Panc1 (cell line): ENCODE data around the gene CCDC60. TPM values are rescaled to one million over a fixed set of nuclear protein-coding genes. Genes with fewer than 3 reads are reported as not detected.

Experiments used
- ATAC-seq: fragments of 200-7000 bp; cut with Tn5 transposase; 2 replicates; pipeline ENCODE4 v1.9.1; 2020; ENCODE audit warnings: mild to moderate bottlenecking, moderate library complexity
- BruUV-seq: library from RNA; stranded (reverse); fragments of 400-500 nt; replicated peaks from 2 replicates; lab custom pipeline; 2021; lab: Mats Ljungman, UMichigan
- CTCF ChIA-PET: fragments of 300-600 bp; sonication (Branson Sonifier 250); formaldehyde crosslinking; loops from one replicate; lab custom pipeline; 2022; ENCODE audit warnings: antibody characterized with exemption; lab: Charles Lee
- POLR2A ChIA-PET: fragments of 300-600 bp; sonication (Branson Sonifier 250); formaldehyde crosslinking; loops from one replicate; lab custom pipeline; 2022; ENCODE audit warnings: antibody characterized with exemption; lab: Charles Lee
- DNase-seq: peaks from one replicate; pipeline ENCODE4 v3.0.0-alpha.2; 2010; ENCODE audit warnings: low read depth, low spot score
- H3K27ac ChIP-seq: 2 replicates; pipeline ENCODE4 v1.5.1; 2011; ENCODE audit warnings: mild to moderate bottlenecking, low read length, inconsistent platforms
- H3K27me3 ChIP-seq: fragments of 200-500 bp; sonication (Bioruptor generic); 2 replicates; pipeline ENCODE4 v1.6.0; 2014; ENCODE audit warnings: low read length, inconsistent platforms; ENCODE audit not compliant: control insufficient read depth, insufficient read depth
- H3K36me3 ChIP-seq: fragments of 200-500 bp; sonication (Bioruptor generic); 2 replicates; pipeline ENCODE4 v1.5.1; 2014; ENCODE audit warnings: inconsistent platforms, mild to moderate bottlenecking, low read length, moderate library complexity; ENCODE audit not compliant: control insufficient read depth, insufficient read depth
- H3K4me1 ChIP-seq: 2 replicates; pipeline ENCODE4 v1.5.1; 2011; ENCODE audit warnings: inconsistent platforms, mild to moderate bottlenecking, low read length, moderate library complexity; ENCODE audit not compliant: control insufficient read depth, insufficient read depth
- H3K4me3 ChIP-seq, 2 experiments: 2 replicates each; pipeline ENCODE4 v1.5.1; 2011 to 2012; ENCODE audit warnings: low read depth in 2 of 2, low read length in 2 of 2, mild to moderate bottlenecking in 2 of 2, inconsistent platforms in 1 of 2, moderate library complexity in 1 of 2
- H3K9me3 ChIP-seq: fragments of 200-500 bp; sonication (Bioruptor generic); 2 replicates; pipeline ENCODE4 v1.5.1; 2014; ENCODE audit warnings: low read depth, mild to moderate bottlenecking, inconsistent platforms, low read length, moderate library complexity; ENCODE audit not compliant: control insufficient read depth, insufficient read depth
- POLR2AphosphoS5 ChIP-seq: IDR thresholded peaks from 2 replicates; pipeline ENCODE4 v1.6.1; 2012; ENCODE audit warnings: mild to moderate bottlenecking, low read depth, low read length, moderate library complexity
- REST ChIP-seq, 2 experiments: IDR thresholded peaks; 2 replicates each; pipeline ENCODE4 v1.6.1; 2011 to 2012; ENCODE audit warnings: low read depth in 2 of 2, control low read depth in 1 of 2, low read length in 1 of 2, mild to moderate bottlenecking in 1 of 2, moderate library complexity in 1 of 2; ENCODE audit not compliant: insufficient read depth in 1 of 2
- SIN3A ChIP-seq: IDR thresholded peaks from 2 replicates; pipeline ENCODE4 v1.6.1; 2012; ENCODE audit warnings: low read depth, mild to moderate bottlenecking, low read length, moderate library complexity, borderline replicate concordance; ENCODE audit not compliant: insufficient read depth
- TCF7L2 ChIP-seq: IDR thresholded peaks from 2 replicates; pipeline ENCODE4 v1.6.1; 2011; ENCODE audit warnings: mild to moderate bottlenecking, low read depth, low read length, inconsistent platforms
- in situ Hi-C: cut with HindIII; loops from 2 replicates; pipeline ENCODE4 v1.10.0; 2016; ENCODE audit warnings: low sequenced_read_pairs, low pct_unique_long_range_greater_than_20kb
- intact Hi-C: fragments of 100-400 bp; cut with micrococcal nuclease; formaldehyde crosslinking; loops from one replicate; pipeline ENCODE4 v1.10.0; 2022; ENCODE audit not compliant: unreplicated experiment
- total RNA-seq: library from RNA; stranded (reverse); gene quantifications from one replicate; pipeline ENCODE4 v1.2.1, GENCODE V29; 2021; ENCODE audit not compliant: unreplicated experiment
- TF ChIP-seq, protein P1 (sequence below): fragments of 450-650 bp; IDR thresholded peaks from 2 replicates; pipeline ENCODE4 v1.5.1; 2017; ENCODE audit warnings: mild to moderate bottlenecking

The CCDC60 gene
- total RNA-seq, 1 experiment from 2014 or later: not detected

DNA sequence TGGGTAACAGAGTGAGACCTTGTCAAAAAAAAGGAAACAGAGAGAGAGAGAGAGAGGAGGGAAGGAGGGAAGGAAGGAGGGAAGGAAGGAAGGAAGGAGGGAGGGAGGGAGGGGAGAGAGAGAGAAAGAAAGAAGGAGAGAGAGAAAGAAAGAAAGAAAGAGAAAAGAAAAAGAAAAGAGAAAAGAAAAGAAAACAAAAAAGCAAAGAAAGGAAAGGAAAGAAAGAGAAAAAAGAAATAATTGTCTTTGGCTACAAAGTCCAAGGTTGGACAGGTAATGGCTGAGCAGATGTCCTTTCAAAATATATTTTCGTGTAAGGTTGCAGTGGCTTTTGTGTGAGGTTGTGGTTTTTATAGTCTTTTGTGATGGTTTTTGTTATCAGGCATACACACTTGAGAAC, 21.6 kb upstream of the CCDC60 start:
- POLR2A ChIA-PET: no interaction called here
- in situ Hi-C loops (no loop called here), intact Hi-C loops (no loop called here)
- H3K4me3 ChIP-seq: no peak overlapping the region
- DNase-seq (no peak), ATAC-seq (no peak)
- TF ChIP-seq SIN3A (no peak), TCF7L2 (no peak), REST (IDR thresholded peaks at IDR 0.05; ENCODE audit: insufficient read depth in 1 of 2, low read depth in 2 of 2, low read length in 1 of 2) (no peak), POLR2AphosphoS5 (no peak)
- TF ChIP-seq, protein P1, sequence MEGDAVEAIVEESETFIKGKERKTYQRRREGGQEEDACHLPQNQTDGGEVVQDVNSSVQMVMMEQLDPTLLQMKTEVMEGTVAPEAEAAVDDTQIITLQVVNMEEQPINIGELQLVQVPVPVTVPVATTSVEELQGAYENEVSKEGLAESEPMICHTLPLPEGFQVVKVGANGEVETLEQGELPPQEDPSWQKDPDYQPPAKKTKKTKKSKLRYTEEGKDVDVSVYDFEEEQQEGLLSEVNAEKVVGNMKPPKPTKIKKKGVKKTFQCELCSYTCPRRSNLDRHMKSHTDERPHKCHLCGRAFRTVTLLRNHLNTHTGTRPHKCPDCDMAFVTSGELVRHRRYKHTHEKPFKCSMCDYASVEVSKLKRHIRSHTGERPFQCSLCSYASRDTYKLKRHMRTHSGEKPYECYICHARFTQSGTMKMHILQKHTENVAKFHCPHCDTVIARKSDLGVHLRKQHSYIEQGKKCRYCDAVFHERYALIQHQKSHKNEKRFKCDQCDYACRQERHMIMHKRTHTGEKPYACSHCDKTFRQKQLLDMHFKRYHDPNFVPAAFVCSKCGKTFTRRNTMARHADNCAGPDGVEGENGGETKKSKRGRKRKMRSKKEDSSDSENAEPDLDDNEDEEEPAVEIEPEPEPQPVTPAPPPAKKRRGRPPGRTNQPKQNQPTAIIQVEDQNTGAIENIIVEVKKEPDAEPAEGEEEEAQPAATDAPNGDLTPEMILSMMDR: no peak
- H3K27me3 ChIP-seq: no peaks in the 10 kb centered on the region; the same call in 1 of the 2 replicates
- CTCF ChIA-PET: no interaction called here
- no peak overlapping the region for H3K27ac ChIP-seq
- no peaks in the 10 kb centered on the region for H3K4me1 ChIP-seq
- BruUV-seq: no TSS peak
- H3K36me3 ChIP-seq: no peaks in the 10 kb centered on the region
- H3K9me3 ChIP-seq: no peaks in the 10 kb centered on the region

DNA sequence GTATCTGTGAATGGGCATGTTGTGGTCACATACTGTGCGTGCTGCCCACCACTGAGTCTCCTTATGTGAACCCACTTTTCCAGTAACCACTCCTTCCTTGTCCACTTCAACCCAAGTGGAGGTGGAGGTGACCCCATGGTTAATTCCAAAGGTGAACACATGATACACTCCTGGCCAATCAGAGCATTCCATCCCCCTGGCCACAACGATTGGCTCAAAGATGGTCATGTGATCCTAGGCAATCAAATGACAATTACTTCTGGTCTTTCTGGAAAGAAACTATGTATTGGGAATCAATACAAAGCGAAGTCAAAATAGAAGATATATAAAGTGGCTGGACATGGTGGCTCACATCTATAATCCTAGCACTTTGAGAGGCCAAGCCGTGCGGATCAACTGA, 20.2 kb upstream of the CCDC60 start:
- intact Hi-C loops (no loop called here), in situ Hi-C loops (no loop called here)
- TF ChIP-seq, protein P1: no peak
- TF ChIP-seq REST (IDR thresholded peaks at IDR 0.05; ENCODE audit: insufficient read depth in 1 of 2, low read depth in 2 of 2, low read length in 1 of 2): no peak
- TF ChIP-seq TCF7L2: no peak
- TF ChIP-seq POLR2AphosphoS5: no peak
- TF ChIP-seq SIN3A: no peak
- ATAC-seq: no peak
- Histone ChIP-seq H3K27me3 (peaks cover 2% of the 10 kb centered on the region), H3K4me1 (no peaks in the 10 kb centered on the region), H3K4me3 (no peak overlapping the region), H3K36me3 (no peaks in the 10 kb centered on the region), H3K9me3 (no peaks in the 10 kb centered on the region), H3K27ac (no peak overlapping the region)
- DNase-seq: no peak
- BruUV-seq: no TSS peak
- CTCF ChIA-PET: no interaction called here
- POLR2A ChIA-PET: no interaction called here
